WI38 (cell line): ENCODE data around the gene MAPK11.

Experiments used
- H3K4me3 ChIP-seq: 2 replicates; pipeline ENCODE4 v1.5.1; 2011; ENCODE audit warnings: low read depth, mild to moderate bottlenecking, control low read depth, low read length
- TF ChIP-seq, protein P1 (sequence below): IDR thresholded peaks from 2 replicates; pipeline ENCODE4 v1.5.1; 2012; ENCODE audit warnings: low read depth, mild to moderate bottlenecking, control low read depth, low read length

MAPK11 gene

DNA sequence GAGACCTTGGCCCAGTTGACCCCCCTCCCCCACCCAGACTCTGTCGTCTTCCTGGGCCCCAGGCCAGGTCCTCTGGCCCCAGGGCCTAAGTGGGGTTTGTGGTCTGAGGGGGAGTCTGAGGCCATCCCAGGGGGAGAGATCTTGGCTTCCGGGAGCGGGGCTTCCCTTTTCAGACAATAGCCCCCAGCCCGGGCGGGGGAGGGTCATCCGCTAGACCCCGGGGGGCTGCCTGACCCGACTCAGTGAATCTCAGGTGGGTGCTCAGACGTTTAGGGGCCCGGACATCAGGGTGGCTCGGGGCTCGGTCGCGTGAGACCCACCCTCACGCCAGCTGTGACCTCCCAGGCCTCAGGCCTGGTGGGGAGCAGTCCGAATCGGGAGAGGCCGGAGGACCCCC, 609 bp downstream of the MAPK11 start:
- TF ChIP-seq, protein P1, sequence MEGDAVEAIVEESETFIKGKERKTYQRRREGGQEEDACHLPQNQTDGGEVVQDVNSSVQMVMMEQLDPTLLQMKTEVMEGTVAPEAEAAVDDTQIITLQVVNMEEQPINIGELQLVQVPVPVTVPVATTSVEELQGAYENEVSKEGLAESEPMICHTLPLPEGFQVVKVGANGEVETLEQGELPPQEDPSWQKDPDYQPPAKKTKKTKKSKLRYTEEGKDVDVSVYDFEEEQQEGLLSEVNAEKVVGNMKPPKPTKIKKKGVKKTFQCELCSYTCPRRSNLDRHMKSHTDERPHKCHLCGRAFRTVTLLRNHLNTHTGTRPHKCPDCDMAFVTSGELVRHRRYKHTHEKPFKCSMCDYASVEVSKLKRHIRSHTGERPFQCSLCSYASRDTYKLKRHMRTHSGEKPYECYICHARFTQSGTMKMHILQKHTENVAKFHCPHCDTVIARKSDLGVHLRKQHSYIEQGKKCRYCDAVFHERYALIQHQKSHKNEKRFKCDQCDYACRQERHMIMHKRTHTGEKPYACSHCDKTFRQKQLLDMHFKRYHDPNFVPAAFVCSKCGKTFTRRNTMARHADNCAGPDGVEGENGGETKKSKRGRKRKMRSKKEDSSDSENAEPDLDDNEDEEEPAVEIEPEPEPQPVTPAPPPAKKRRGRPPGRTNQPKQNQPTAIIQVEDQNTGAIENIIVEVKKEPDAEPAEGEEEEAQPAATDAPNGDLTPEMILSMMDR: no peak
- peak overlapping the region; percentile 59 for H3K4me3 ChIP-seq

DNA sequence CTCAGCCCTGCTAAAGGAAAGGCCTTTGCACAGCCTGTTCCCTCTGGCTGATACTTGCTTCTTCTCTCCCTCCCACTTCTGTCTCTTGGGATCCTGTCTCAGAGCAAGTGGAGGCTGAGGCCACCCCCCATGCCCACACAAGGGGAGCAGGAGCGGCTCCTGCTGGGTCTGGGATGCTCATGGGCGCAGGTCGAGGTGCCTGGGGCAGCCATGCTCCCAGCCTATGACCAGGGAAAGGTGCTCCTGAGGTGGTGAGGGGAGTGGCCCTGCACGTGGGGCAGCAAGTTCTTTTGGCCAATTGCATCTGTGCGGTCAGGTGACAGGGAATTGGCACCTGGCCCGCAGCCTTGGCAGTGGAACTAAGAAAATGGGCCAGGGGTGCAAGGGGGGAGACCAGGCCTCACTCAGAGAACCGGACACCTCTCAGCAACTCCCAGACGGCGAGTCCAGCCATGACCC, 1.5 kb downstream of the MAPK11 start:
- TF ChIP-seq, protein P1: no peak
- H3K4me3 ChIP-seq: no peak overlapping the region

DNA sequence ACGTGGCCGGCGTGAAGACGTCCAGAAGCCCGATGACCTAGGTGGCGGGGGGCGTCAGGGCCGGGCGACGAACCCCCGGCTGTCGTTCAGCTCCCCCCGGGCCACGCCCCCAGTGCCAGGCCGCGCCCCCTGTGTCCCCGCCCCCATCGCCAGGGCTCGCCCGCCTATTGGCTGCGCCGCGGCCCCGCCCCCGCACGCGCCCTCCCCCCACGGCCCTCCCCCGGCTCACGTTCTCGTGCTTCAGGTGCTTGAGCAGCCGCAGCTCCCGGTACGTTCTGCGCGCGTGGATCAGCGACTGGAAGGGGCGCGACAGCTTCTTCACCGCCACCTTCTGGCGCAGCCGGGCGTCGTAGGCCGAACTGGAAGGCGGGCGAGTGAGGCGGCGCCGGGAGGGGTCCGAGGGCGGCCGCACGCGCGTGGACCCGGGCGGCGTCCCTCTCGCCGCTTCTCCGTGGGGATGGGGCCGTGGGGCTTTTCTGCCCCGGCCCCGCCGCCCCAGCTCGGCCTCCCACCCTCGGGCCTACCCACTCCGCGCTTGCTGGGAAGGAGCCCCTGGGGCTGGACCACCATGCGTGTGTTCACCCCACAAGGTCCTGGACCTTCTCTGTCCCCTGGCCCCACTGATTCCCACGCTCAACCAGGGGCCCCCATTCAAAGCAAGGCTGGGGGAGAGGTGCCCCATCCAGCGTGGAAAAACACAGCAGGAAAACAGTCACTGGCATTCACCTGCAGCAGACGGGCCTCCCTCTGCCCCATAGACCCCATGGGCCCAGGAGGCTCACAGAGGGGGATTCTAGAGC, 2.4 kb downstream of the MAPK11 start:
- H3K4me3 ChIP-seq: peak overlapping the region; percentile 35
- TF ChIP-seq, protein P1: no peak

DNA sequence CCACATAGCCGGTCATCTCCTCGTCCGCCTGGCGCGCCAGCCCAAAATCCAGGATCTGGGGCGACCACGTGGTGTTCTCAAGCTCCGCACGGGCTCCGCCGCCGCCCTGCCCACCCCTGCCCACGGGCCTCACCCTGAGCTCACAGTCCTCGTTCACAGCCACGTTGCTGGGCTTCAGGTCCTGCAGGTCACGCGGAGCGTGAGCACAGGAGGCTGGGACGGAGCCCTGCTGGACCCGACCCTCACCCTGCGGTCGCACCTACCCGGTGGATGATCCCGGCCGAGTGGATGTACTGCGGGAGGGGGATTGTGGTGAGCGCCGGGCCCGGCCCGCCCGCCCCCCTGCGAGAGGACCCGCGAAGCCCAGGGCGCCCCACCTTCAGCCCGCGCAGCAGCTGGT, 3.2 kb downstream of the MAPK11 start:
- H3K4me3 ChIP-seq: no peak overlapping the region
- TF ChIP-seq, protein P1: no peak

DNA sequence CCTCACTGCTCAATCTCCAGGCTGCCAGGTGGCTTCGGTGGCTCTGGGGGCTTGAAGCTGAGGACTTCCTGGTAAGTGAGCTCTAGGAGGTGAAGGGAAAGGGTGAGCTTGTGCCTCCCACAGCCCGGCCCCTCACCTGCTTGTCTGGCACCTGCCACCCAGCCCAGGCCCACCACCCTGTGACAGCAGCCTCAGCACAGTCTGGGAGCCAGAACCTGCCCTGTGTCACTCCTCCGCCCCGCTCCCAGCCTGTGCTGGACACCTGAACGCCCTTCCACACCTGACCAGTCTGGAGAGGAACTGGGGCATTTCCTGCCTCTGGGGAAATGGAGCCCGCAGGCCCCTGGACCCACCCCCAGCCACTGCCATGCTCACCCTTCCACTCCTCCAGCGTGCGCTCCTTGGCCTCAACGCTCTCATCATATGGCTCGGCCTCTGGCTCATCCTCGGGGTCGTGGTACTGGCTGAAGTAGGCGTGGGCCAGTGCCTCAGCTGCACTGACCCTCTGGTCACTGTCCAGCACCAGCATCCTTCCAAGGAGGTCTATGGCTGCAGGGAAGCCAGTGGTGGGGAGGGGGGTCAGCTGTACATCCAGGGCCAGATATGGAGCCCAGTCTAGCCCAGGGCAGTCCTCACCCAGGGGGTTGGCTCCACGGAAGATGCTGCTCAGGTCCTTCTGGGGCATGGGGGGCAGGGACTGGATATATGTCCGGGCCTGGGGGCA, 5.1 kb downstream of the MAPK11 start:
- H3K4me3 ChIP-seq: no peak overlapping the region
- TF ChIP-seq, protein P1: no peak

DNA sequence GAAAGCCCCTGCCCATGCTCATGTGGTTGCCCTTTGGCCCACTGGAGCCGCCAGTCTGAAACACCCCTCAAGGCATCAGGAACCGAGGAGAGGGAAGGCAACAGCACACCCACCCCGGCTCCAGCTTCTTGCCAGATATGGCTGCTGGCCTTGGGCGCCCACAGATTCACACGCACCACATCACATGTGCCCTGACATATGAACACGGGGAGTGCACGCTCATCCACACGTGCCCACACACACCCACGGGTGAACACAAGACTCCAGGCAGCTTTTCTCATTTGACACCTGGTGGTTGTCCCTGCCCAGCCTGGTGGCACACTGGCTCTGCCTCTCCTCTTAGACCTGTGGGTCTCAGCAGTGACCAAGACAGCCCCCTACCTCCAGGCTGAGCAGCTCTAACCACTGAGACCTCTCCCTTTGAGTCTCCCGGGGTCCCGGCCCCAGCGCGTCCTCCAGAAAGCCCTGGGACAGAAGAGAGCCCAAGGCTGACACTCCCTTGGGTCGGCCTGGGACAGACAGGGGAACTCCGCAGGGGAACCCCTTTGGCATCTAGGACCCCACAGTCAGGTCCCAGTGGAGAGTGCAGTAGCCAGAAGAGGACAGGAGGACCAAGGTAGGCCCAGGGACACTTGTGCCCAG, 6.0 kb downstream of the MAPK11 start:
- H3K4me3 ChIP-seq: no peak overlapping the region
- TF ChIP-seq, protein P1: no peak
